MM.1S (cell line): ENCODE results near the gene SYT4.

ENCODE experiments used
- DNase-seq: peaks from one replicate; pipeline ENCODE4 v3.0.0-alpha.2; 2015
- H2AFZ ChIP-seq: fragments of 300-600 bp; sonication (generic); 2 replicates; pipeline ENCODE4 v1.6.0; 2016; ENCODE audit warnings: antibody characterized with exemption, low read length
- H3F3A ChIP-seq: fragments of 300-600 bp; sonication (generic); 2 replicates; pipeline ENCODE4 v1.6.1; 2016; ENCODE audit warnings: mild to moderate bottlenecking, antibody characterized with exemption, low read length, moderate library complexity, mixed read lengths; ENCODE audit not compliant: insufficient read depth
- H3K27ac ChIP-seq: fragments of 300-600 bp; sonication (generic); 2 replicates; pipeline ENCODE4 v1.5.1; 2016; ENCODE audit warnings: mild to moderate bottlenecking, low read length
- H3K27me3 ChIP-seq: fragments of 300-600 bp; sonication (generic); replicated peaks from 2 replicates; pipeline ENCODE4 v1.6.0; 2016; ENCODE audit warnings: low read length; ENCODE audit not compliant: insufficient read depth
- H3K36me3 ChIP-seq: fragments of 300-600 bp; sonication (generic); replicated peaks from 2 replicates; pipeline ENCODE4 v1.6.1; 2016; ENCODE audit warnings: mild to moderate bottlenecking, low read length, mixed read lengths; ENCODE audit not compliant: insufficient read depth
- H3K4me1 ChIP-seq: fragments of 300-600 bp; sonication (generic); 2 replicates; pipeline ENCODE4 v1.6.1; 2016; ENCODE audit warnings: low read length, mixed read lengths
- H3K4me2 ChIP-seq: fragments of 300-600 bp; sonication (generic); 2 replicates; pipeline ENCODE4 v1.6.0; 2016; ENCODE audit warnings: low read depth, low read length
- H3K4me3 ChIP-seq: fragments of 300-600 bp; sonication (generic); 2 replicates; pipeline ENCODE4 v1.5.1; 2016; ENCODE audit warnings: low read length, mixed read lengths
- H3K79me2 ChIP-seq: fragments of 300-600 bp; sonication (generic); 2 replicates; pipeline ENCODE4 v1.6.1; 2016; ENCODE audit warnings: mixed run types, low read length, mixed read lengths
- H3K9ac ChIP-seq: fragments of 300-600 bp; sonication (generic); 2 replicates; pipeline ENCODE4 v1.6.1; 2016; ENCODE audit warnings: low read length, mixed read lengths
- H3K9me2 ChIP-seq: fragments of 300-600 bp; sonication (generic); replicated peaks from 2 replicates; pipeline ENCODE4 v1.6.1; 2016; ENCODE audit warnings: mild to moderate bottlenecking, low read length, mixed read lengths; ENCODE audit not compliant: insufficient read depth
- H3K9me3 ChIP-seq: fragments of 300-600 bp; sonication (generic); replicated peaks from 2 replicates; pipeline ENCODE4 v1.6.1; 2016; ENCODE audit warnings: mild to moderate bottlenecking, low read length, mixed read lengths; ENCODE audit not compliant: insufficient read depth
- H4K20me1 ChIP-seq: fragments of 300-600 bp; sonication (generic); 2 replicates; pipeline ENCODE4 v1.6.1; 2016; ENCODE audit warnings: mild to moderate bottlenecking, low read length, moderate library complexity, mixed read lengths; ENCODE audit not compliant: insufficient read depth
- CTCF ChIP-seq: fragments of 300-600 bp; sonication (generic); IDR thresholded peaks from 2 replicates; pipeline ENCODE4 v1.5.1; 2016; ENCODE audit warnings: antibody characterized with exemption, low read length, mixed read lengths
- EZH2 ChIP-seq: fragments of 300-600 bp; sonication (generic); optimal IDR thresholded peaks from 2 replicates; pipeline ENCODE3; 2017; ENCODE audit warnings: low read depth, mild to moderate bottlenecking, antibody characterized with exemption, low read length, mixed read lengths
- EZH2phosphoT487 ChIP-seq: fragments of 300-600 bp; sonication (generic); IDR thresholded peaks from 2 replicates; pipeline ENCODE4 v1.6.1; 2018; ENCODE audit warnings: antibody characterized with exemption, low read length

SYT4 gene

GRCh38 chr18:43276491-43276890 is 799 bp downstream of the SYT4 start:
- no peak for DNase-seq
- H3K9me3 ChIP-seq, result no peaks in the 10 kb centered on the region
- H3K4me3 ChIP-seq, result no peak overlapping the region
- no peaks in the 10 kb centered on the region for H3K79me2 ChIP-seq
- no peaks in the 10 kb centered on the region for H3K36me3 ChIP-seq
- H3K9me2 ChIP-seq, result no peaks in the 10 kb centered on the region
- no peak overlapping the region for H3K9ac ChIP-seq
- no peak overlapping the region for H2AFZ ChIP-seq
- H4K20me1 ChIP-seq, result no peaks in the 10 kb centered on the region
- no peaks in the 10 kb centered on the region for H3K4me1 ChIP-seq
- no peaks in the 10 kb centered on the region for H3F3A ChIP-seq
- no peaks in the 10 kb centered on the region for H3K27me3 ChIP-seq
- no peak overlapping the region for H3K27ac ChIP-seq
- TF ChIP-seq EZH2phosphoT487 (no peak), CTCF (no peak), EZH2 (no peak)
- H3K4me2 ChIP-seq, result no peak overlapping the region

DNA sequence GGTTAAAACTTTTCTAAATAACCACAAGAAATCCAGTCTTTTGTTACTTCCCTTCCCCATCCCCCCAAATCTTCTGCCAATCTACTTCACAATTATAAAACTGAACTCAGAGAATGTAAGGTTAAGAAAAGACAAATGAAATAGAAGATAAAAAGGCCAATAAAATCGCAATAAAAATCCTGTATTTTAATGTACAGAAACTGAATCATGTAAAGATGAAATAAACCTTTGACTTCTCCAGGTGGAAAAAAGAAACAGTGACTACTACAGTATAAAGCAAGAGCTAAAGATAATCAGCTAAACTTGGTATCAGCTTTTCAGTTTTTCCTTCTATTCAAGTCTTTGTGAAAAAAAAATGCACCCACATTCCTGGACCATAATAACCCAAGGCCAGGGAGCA is 1.7 kb downstream of the SYT4 start:
- Histone ChIP-seq H3K4me2 (no peak overlapping the region), H3K27me3 (no peaks in the 10 kb centered on the region), H4K20me1 (no peaks in the 10 kb centered on the region), H3K79me2 (no peaks in the 10 kb centered on the region), H3K4me1 (no peaks in the 10 kb centered on the region), H3K4me3 (no peak overlapping the region), H3K9ac (no peak overlapping the region), H3K27ac (no peak overlapping the region), H3F3A (no peaks in the 10 kb centered on the region), H3K9me3 (no peaks in the 10 kb centered on the region), H3K36me3 (no peaks in the 10 kb centered on the region), H3K9me2 (no peaks in the 10 kb centered on the region), H2AFZ (no peak overlapping the region)
- TF ChIP-seq CTCF, result no peak
- no peak for TF ChIP-seq EZH2phosphoT487
- TF ChIP-seq EZH2, result no peak
- DNase-seq, result no peak

DNA sequence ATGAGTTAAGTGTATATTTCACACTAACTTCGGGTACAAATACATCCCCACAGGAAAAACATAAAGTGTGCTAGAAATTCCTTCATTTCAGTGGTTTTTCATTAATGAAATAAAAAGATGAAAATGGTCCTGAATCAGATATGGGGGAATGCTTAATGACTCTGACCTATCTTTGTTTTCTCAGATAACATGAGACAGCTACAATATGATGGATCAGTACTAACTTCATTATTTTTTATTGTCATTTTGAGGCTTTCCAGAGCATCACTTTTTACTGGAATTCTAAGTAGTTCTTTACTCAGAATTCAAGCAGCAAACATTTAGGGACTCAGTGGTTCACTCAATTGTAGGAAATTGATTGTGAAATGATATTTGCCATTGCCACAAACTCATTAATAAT is 2.8 kb downstream of the SYT4 start:
- Histone ChIP-seq H4K20me1 (no peaks in the 10 kb centered on the region), H3K36me3 (no peaks in the 10 kb centered on the region), H3K9ac (no peak overlapping the region), H3K27me3 (no peaks in the 10 kb centered on the region), H3K9me3 (no peaks in the 10 kb centered on the region), H3K4me2 (no peak overlapping the region), H3K27ac (no peak overlapping the region), H3K4me1 (no peaks in the 10 kb centered on the region), H3F3A (no peaks in the 10 kb centered on the region), H3K9me2 (no peaks in the 10 kb centered on the region), H3K4me3 (no peak overlapping the region), H3K79me2 (no peaks in the 10 kb centered on the region), H2AFZ (no peak overlapping the region)
- DNase-seq, result no peak
- TF ChIP-seq CTCF, result no peak
- TF ChIP-seq EZH2phosphoT487, result no peak
- no peak for TF ChIP-seq EZH2
